ENCODE data around the gene SRC. TPM values are rescaled to one million over a fixed set of nuclear protein-coding genes. Genes with fewer than 3 reads are reported as not detected.
"Not testable (repeated sequence)": the region's sequence is repeated elsewhere in the genome, so short reads cannot be mapped to it uniquely, and the experiment has no call there.

Gene SRC
- total RNA-seq, 1 donor from 2014 or later, result 64.0 TPM

DNA sequence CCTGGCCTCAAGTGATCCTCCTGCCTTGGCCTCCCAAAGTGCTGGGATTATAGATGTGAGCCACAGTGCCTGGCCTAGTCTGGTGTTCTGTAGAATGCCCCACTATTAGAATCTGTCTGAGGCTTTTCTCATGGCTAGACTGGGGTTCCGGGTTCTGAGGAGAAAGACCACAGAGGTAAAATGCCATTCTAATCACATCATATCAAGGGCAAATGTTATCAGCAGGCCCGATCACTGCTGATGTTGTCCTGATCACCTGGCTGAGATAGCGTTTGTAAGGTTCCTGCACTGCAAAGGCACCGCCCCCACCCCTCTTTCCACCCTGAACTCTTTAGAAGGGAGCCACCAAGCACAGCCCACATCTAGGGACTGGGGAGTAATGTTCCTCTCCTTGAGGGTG is 6.7 kb upstream of the SRC start:
- no peak for DNase-seq
- H3K4me1 ChIP-seq, result peaks cover 18% of the 10 kb centered on the region
- no peak overlapping the region for H3K4me3 ChIP-seq
- ATAC-seq, result no peak
- no peaks in the 10 kb centered on the region for H3K36me3 ChIP-seq
- intact Hi-C loops (cut with DNase I), result no loop called here
- no peak overlapping the region for H3K27ac ChIP-seq
- no peaks in the 10 kb centered on the region for H3K9me3 ChIP-seq
- no peaks in the 10 kb centered on the region for H3K27me3 ChIP-seq
- TF ChIP-seq, protein P1, sequence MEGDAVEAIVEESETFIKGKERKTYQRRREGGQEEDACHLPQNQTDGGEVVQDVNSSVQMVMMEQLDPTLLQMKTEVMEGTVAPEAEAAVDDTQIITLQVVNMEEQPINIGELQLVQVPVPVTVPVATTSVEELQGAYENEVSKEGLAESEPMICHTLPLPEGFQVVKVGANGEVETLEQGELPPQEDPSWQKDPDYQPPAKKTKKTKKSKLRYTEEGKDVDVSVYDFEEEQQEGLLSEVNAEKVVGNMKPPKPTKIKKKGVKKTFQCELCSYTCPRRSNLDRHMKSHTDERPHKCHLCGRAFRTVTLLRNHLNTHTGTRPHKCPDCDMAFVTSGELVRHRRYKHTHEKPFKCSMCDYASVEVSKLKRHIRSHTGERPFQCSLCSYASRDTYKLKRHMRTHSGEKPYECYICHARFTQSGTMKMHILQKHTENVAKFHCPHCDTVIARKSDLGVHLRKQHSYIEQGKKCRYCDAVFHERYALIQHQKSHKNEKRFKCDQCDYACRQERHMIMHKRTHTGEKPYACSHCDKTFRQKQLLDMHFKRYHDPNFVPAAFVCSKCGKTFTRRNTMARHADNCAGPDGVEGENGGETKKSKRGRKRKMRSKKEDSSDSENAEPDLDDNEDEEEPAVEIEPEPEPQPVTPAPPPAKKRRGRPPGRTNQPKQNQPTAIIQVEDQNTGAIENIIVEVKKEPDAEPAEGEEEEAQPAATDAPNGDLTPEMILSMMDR (IDR thresholded peaks at IDR 0.05), result no peak

DNA sequence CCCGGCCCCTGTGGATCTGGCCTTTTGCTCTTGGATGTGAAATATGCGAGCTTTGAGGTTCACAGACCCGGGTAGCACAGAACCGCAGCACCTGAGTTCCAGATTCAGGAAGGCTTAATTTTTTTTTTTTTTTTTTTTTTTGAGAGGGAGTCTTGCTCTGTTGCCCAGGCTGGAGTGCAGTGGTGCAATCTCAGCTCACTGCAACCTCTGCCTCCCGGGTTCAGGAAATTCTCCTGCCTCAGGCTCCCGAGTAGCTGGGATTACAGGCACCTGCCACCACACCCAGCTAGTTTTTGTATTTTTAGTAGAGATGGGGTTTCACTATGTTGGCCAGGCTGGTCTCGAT is 6.2 kb upstream of the SRC start:
- H3K4me3 ChIP-seq; H3K27ac ChIP-seq; DNase-seq; intact Hi-C loops (cut with DNase I); H3K36me3 ChIP-seq; H3K9me3 ChIP-seq; H3K27me3 ChIP-seq; ATAC-seq: not testable (repeated sequence)
- peaks cover 18% of the 10 kb centered on the region for H3K4me1 ChIP-seq

DNA sequence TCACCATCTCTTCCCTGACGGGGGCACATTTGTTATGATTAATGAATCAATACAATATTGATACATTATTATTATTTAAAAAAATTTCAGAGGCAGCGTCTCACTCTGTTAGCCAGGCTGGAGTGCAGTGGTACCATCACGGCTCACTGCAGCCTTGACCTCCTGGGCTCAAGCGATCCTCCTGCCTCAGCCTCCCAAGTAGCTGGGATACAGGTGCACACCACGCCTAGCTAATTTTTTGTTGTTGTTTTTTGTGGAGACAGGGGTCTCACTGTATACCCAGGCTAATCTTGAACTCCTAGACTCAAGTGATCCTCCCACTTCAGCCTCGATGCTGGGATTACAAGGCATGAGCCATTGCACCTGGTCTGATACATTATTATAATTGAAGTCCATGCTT is 4.9 kb upstream of the SRC start:
- H3K36me3 ChIP-seq, result no peaks in the 10 kb centered on the region
- no peak for DNase-seq
- TF ChIP-seq, protein P1 (IDR thresholded peaks at IDR 0.05), result no peak
- H3K27me3 ChIP-seq, result no peaks in the 10 kb centered on the region
- H3K27ac ChIP-seq, result no peak overlapping the region
- H3K9me3 ChIP-seq, result no peaks in the 10 kb centered on the region
- H3K4me3 ChIP-seq, result no peak overlapping the region
- intact Hi-C loops (cut with DNase I), result no loop called here
- H3K4me1 ChIP-seq, result peaks cover 15% of the 10 kb centered on the region
- ATAC-seq, result no peak

DNA sequence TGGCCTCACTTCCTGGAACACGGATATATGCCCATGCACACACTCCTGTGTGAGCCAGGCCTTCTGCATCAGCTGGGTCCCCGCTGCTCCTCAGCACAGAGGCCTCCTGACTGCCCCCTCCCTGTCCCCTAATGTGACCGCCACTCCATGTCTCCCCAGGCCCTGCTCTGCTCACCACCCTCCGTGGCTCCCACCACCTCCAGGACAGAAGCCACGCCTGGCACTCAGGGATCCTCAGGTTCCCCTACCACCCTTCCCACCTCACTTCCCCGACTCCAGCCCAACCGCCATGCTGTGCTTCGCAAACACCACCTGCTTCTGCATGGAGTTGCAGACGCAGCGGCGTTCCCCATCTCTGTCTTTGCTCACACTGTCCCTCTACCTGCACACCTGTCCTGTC is 4.3 kb upstream of the SRC start:
- Histone ChIP-seq H3K9me3 (no peaks in the 10 kb centered on the region), H3K27ac (no peak overlapping the region), H3K4me1 (peaks cover 9% of the 10 kb centered on the region), H3K27me3 (no peaks in the 10 kb centered on the region), H3K4me3 (no peak overlapping the region), H3K36me3 (no peaks in the 10 kb centered on the region)
- intact Hi-C loops (cut with DNase I), result no loop called here
- TF ChIP-seq, protein P1 (IDR thresholded peaks at IDR 0.05), result no peak
- no peak for ATAC-seq
- DNase-seq, result peak; percentile 53

DNA sequence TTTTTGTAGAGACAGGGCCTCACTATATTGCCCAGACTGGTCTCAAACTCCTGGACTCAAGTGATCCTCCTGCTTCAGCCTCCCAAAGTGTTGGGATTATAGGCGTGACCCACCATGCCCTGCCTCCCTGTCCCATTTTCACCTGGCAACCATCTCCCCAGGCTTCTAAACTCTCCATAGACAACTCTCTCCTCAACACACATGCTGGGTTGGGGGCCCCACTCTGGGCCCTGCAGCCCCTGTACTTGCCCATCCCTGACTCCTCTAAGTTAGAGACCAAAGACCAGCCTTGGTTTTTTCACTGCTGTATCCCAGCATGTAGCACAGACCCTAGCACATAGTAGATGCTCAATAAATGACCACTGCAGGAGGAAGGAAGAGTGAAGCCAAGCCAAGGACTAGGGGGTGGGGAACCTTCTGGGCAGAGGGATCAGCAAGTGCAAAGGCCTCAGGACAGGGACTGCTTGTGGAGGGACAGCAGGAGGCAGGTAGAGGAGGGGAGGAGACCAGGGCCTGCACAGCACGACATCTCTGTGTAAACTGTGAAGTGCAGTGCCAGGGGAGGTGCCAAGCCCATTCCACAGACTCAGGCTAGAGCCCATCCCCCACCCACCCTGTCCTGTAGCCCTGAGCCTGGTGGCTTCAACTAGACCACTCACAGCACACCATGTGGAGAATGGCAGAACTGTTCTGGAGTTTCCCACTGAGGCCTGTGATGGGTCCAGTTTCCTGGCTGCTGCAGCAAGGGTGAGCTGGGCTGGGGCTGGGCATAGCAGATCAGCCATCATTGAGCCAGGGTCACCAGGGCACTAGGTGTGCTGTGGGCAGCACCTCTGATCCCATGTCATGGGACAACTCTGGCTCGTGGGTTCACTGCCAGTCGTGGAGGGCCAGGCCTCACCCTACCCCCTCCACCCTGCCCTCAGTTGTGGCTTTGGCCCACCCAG is 3.4 kb upstream of the SRC start:
- no peak overlapping the region for H3K4me3 ChIP-seq
- no peak overlapping the region for H3K27ac ChIP-seq
- H3K9me3 ChIP-seq, result no peaks in the 10 kb centered on the region
- ATAC-seq (no peak), DNase-seq (peak; percentile 48)
- H3K4me1 ChIP-seq, result peaks cover 9% of the 10 kb centered on the region
- TF ChIP-seq, protein P1 (IDR thresholded peaks at IDR 0.05), result no peak
- intact Hi-C loops (cut with DNase I), result no loop called here
- H3K27me3 ChIP-seq, result no peaks in the 10 kb centered on the region
- H3K36me3 ChIP-seq, result no peaks in the 10 kb centered on the region

DNA sequence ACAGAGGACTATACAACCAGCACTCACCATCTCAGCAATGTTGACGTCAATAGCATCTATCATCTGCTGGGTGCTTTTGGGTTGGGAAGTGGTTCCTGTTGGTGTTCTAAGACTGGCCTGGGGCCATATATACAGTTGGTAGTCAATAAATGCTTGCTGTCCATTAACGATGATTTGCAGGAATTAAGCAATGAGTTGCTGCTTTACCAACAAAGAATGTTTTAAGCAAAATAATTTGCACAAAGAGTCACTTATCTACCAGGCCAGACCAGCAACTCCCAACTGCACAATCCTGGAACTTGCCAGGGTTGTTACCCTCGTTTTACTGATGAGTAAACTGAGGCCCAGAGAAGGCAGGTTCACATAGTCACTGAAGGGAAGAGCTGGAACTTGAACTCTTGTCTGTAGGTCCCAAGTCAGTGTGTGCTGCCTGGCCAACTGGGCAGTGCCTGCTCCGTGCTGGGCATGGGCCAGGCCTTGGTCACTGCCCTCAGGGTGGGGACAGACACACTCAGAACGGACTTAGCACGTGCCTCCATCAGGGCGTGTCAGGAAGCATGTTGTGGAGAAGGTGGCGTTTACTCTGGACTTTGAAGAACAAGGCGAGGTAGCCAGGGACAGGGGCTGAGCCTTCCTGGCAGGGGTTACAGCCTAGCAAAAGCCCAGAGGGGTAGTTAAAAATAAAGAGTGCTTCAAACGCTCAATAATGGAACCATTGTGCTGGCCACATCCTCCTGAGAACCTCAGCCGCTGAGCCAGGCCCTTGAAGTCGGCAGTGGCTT is 2.5 kb upstream of the SRC start:
- TF ChIP-seq, protein P1 (IDR thresholded peaks at IDR 0.05), result no peak
- Histone ChIP-seq H3K4me3 (no peak overlapping the region), H3K4me1 (peaks cover 12% of the 10 kb centered on the region), H3K27me3 (no peaks in the 10 kb centered on the region), H3K27ac (peak overlapping the region; percentile 51), H3K36me3 (no peaks in the 10 kb centered on the region), H3K9me3 (no peaks in the 10 kb centered on the region)
- peak; percentile 62 for ATAC-seq
- intact Hi-C loops (cut with DNase I), result no loop called here
- DNase-seq, result peak; percentile 86

All from upper lobe of right lung (tissue), 1 donor.